Measurements from ENCODE around the gene OGT. TPM values are rescaled to one million over a fixed set of nuclear protein-coding genes. Genes with fewer than 3 reads are reported as not detected.

OGT gene
- total RNA-seq, 1 donor from 2014 or later: 287 TPM

GRCh38 chrX:71599965-71600364, 67.1 kb downstream of the OGT start:
- H3K9ac ChIP-seq: no peak overlapping the region
- Mint-ChIP-seq H3K4me3 (no peak overlapping the region), H3K36me3 (peaks cover 34% of the 10 kb centered on the region), H3K4me1 (no peaks in the 10 kb centered on the region), H3K9me3 (peaks cover 14% of the 10 kb centered on the region), H3K27ac (no peak overlapping the region), H3K27me3 (ENCODE audit: insufficient read depth, low read depth) (no peaks in the 10 kb centered on the region)
- H4K20me1 ChIP-seq (ENCODE audit: low read depth): no peaks in the 10 kb centered on the region
- no peak overlapping the region for H2AFZ ChIP-seq (replicated peaks)
- H3F3A ChIP-seq (ENCODE audit: low read depth): no peaks in the 10 kb centered on the region
- no peaks in the 10 kb centered on the region for H3K4me1 ChIP-seq
- no peak for DNase-seq (ENCODE audit: low spot score)
- H3K27ac ChIP-seq: no peak overlapping the region
- H3K79me2 ChIP-seq (ENCODE audit: low read depth): no peaks in the 10 kb centered on the region
- H3K4me2 ChIP-seq: no peak overlapping the region
- H3K4me3 ChIP-seq: no peak overlapping the region
- H3K9me3 ChIP-seq (ENCODE audit: low read depth): peaks cover 7% of the 10 kb centered on the region
- H3K27me3 ChIP-seq: no peaks in the 10 kb centered on the region
- no peaks in the 10 kb centered on the region for H3K36me3 ChIP-seq
- TF ChIP-seq EZH2 (IDR thresholded peaks at IDR 0.05): no peak
- no peak for TF ChIP-seq EZH2phosphoT487 (IDR thresholded peaks at IDR 0.05)
- TF ChIP-seq CTCF (IDR thresholded peaks at IDR 0.05): no peak

GRCh38 chrX:71603618-71604017, 70.7 kb downstream of the OGT start:
- Histone ChIP-seq H3K4me1 (no peaks in the 10 kb centered on the region), H2AFZ (replicated peaks) (no peak overlapping the region), H3K9ac (no peak overlapping the region), H3K9me3 (ENCODE audit: low read depth) (peaks cover 4% of the 10 kb centered on the region), H3K27ac (no peak overlapping the region), H3F3A (ENCODE audit: low read depth) (no peaks in the 10 kb centered on the region), H3K4me3 (no peak overlapping the region), H3K4me2 (no peak overlapping the region), H3K36me3 (no peaks in the 10 kb centered on the region), H3K27me3 (no peaks in the 10 kb centered on the region), H4K20me1 (ENCODE audit: low read depth) (no peaks in the 10 kb centered on the region), H3K79me2 (ENCODE audit: low read depth) (no peaks in the 10 kb centered on the region)
- Mint-ChIP-seq H3K4me1 (no peaks in the 10 kb centered on the region), H3K36me3 (peaks cover 32% of the 10 kb centered on the region), H3K4me3 (peak overlapping the region; percentile 22), H3K27ac (no peak overlapping the region), H3K27me3 (ENCODE audit: insufficient read depth, low read depth) (no peaks in the 10 kb centered on the region), H3K9me3 (peaks cover 14% of the 10 kb centered on the region)
- TF ChIP-seq EZH2 (IDR thresholded peaks at IDR 0.05) (no peak), CTCF (IDR thresholded peaks at IDR 0.05) (no peak), EZH2phosphoT487 (IDR thresholded peaks at IDR 0.05) (no peak)
- no peak for DNase-seq (ENCODE audit: low spot score)

GRCh38 chrX:71604141-71604540, 71.2 kb downstream of the OGT start:
- DNase-seq (ENCODE audit: low spot score): no peak
- Histone ChIP-seq H3K79me2 (ENCODE audit: low read depth) (no peaks in the 10 kb centered on the region), H3K4me1 (no peaks in the 10 kb centered on the region), H3K27ac (no peak overlapping the region), H3F3A (ENCODE audit: low read depth) (no peaks in the 10 kb centered on the region), H3K27me3 (no peaks in the 10 kb centered on the region), H2AFZ (replicated peaks) (no peak overlapping the region), H3K4me3 (no peak overlapping the region), H3K9ac (no peak overlapping the region), H3K36me3 (no peaks in the 10 kb centered on the region), H3K4me2 (no peak overlapping the region), H4K20me1 (ENCODE audit: low read depth) (no peaks in the 10 kb centered on the region), H3K9me3 (ENCODE audit: low read depth) (peaks cover 4% of the 10 kb centered on the region)
- Mint-ChIP-seq H3K4me1 (no peaks in the 10 kb centered on the region), H3K36me3 (peaks cover 32% of the 10 kb centered on the region), H3K27me3 (ENCODE audit: insufficient read depth, low read depth) (no peaks in the 10 kb centered on the region), H3K9me3 (peaks cover 14% of the 10 kb centered on the region), H3K4me3 (no peak overlapping the region), H3K27ac (no peak overlapping the region)
- TF ChIP-seq EZH2 (IDR thresholded peaks at IDR 0.05) (no peak), EZH2phosphoT487 (IDR thresholded peaks at IDR 0.05) (no peak), CTCF (IDR thresholded peaks at IDR 0.05) (no peak)
